HG03378 (cell line): ENCODE data around the gene ZFAND3.

Experiments used
- ATAC-seq: cut with Tn5 transposase; IDR thresholded peaks from one replicate; pipeline ENCODE4 v1.9.1; 2021; ENCODE audit warnings: mild to moderate bottlenecking, moderate library complexity; ENCODE audit not compliant: unreplicated experiment

The ZFAND3 gene

DNA sequence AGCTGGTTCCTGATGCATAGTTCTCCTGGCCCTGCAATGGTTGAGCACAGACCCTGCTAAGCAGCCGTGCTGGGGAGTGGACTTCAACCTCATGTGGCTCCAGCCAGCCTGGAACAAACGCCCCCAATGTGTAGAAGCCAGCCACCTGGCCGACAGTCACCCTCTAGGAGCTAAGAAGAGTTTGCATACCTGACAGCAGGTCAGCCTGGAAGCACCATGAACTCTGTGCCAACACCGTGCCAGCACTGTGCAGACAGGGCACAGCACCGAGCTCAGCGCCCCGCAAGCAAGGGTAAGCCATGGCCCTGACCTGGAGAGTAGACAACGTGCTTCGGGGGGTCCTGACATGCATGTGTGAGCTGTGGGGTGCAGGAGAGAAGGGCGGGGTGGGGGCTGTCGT, 356.3 kb downstream of the ZFAND3 start:
- no peak for ATAC-seq

DNA sequence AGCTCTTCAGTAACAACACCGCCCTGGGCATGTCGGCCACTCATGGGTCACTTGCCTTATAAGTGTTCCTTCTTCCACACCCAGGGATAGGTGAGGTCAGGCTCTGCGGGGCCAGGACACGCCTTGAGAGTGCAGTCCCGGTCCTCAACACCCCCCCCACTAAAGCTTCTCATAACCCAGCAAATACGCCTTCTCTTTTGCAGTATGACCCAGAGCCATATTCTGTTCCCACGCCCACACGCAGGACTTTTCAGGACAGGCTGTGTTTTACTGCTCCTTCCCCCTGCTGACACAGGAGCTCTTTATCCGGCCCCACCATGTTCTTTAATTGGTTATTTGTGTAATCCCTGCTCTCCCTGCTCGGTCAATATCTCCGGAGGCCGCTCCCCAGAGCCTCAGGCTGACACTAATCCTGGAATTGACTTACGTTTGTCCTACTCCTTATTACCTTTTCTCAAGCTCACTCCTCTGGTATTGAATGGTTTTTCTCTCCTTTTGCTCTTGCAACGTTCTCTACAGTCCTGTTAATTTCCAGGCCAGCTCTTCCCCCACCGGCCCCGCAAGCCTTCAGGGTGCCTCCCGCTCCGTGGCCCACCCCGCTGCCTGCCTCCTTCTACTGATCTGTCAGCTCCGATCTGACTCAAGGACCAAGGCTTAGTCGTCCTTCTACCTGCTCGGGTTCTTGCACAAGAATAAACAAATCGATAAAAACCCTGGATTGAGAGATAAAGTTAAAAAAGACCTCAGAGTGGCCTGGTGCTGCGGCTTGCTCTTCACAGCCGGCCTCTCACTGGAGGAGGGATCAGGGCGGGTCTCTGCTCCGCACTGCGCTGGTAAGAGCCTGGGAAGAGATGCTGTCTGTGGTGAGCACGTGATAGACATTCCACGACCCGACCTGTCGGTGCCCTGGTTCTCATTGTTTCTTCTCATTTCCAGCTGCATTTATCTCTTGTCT, 357.5 kb downstream of the ZFAND3 start:
- ATAC-seq = no peak

DNA sequence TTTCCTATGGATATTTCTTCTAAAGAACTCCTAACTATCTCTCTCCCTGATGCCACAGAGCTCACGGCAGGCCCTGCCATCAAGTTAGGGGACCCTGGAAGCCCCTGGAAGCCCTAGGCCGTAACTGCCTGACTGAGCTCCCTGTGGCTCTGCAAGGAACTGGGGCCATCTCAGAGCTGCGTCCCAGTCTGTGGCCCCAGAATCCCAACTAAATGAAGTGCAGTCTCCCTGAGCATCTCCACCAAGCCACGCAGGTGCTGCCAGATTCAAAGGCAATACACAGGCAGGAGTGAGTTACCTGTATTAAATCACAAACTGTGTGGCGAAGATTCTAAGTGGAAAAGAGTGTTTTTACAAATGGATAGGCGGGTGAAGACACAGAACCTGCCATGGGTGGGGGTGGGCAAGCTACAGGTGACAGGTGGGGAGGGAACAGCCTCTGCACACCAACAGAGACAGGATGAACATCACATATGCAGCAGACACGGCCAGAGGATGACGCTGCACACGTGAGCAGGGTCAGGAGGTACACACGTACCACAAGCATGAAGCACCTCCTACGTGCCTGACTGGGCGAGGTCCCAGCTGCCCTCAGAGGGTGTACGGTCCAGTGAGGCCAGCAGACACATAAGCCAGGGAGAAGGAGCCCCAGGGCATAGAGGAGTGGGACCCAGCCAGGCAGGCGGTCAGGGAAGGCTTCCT, 358.5 kb downstream of the ZFAND3 start:
- ATAC-seq = no peak

- no peak for ATAC-seq
Observed at GRCh38 chr6:38178584-38178886, 359.0 kb downstream of the ZFAND3 start.

GRCh38 chr6:38179300-38179699, 359.8 kb downstream of the ZFAND3 start:
- ATAC-seq = no peak

DNA sequence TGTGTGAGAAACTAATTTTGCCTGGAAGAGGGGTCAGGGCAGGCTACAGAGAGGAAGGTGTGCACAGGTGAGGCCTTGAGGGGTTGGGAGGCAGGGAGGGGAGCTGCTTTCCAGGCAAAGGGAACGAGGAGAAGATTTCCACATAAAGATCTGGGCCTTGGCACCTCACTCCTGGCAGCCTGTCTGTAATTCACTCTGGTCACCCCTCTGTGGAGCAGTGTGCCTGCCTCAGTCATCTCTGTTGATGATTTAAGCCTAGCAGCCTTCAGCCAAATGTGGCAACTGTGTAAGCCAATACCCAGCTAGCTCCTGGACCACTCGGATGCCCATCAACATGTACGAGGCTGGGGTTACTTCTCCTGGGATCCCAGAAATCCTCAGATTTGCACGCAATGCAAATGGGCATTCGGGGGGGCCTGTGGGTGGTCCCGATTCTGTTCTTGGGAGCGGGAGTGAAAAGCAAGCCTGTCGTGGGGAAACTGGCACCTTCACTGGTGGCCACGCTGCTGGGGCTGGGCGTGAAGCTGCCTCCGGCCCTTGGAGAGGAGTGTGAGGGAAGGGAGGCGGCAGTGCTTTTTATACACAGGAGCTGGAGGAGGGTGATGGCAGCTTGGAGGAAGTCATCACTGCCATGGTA, 360.4 kb downstream of the ZFAND3 start:
- no peak for ATAC-seq

DNA sequence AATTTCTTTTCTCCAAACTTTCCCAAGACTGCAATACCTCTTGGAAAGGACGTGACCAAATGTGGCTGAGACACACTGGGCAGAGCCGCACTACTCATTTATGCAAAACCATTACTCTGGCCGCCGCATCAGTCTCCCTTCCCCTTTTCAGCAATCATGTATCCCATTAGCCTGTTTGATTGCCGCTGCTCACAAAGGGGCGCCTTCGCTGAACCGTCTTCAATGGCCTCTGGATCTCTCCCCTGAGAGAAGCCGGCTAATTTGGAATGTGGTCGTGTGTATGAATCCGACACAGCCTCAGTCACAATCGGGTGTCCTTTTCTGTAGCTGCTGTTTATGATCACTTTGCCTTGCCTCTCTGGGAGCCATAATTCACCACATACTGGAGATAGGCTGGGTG, 361.1 kb downstream of the ZFAND3 start:
- ATAC-seq = no peak

DNA sequence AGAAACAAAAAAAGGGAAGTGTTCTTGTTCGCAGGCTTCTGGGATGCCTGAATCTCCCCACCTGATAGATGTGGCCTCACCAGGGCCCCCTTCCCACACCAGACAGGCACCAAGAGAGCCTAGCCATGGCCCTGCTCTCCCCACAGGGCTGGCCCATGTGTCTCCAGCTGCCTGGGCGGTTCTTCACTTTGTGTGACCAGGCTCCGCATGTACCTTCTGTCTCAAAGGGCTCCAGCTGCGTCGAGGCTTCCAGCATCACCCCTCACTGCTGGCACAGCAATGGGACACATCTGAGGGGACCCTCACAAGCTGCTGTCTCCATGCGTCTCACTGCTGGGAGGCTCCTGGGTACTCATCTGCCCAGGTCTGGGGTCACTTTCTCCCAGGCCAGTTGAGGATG, 362.9 kb downstream of the ZFAND3 start:
- no peak for ATAC-seq

DNA sequence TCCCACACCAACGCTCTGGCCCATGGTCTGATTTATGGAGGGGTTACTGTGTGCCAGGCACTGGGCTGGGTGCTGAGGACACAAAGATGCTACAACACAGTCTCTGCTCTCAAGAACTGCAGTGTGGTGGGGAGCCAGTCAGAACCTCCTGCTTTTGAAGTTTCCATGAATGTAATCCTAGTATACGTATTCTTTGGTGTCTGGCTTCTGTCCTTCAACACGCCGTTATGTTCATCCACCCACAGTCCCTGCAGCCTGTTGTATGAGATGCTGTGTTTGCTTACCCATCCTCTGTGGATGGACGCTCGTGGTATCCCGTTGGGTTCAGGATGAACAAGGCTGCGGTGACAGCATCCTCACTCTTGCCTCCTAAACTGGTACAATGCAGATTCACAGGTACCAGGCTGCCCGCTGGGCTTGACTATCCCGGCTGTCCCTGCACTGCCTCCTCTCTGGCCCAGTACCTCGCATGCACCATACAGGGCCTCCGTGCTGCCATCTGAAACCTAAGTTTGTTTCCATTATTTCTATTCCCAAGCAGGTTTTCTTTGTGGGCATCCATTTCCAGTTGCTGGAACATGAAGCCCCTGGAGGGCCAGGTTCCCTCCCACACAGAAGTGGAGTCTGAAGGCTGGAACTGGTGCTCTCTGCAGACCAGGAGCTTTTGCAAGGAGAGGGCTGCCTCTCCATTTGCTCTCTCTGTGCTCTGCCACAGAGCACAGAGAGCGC, 364.5 kb downstream of the ZFAND3 start:
- no peak for ATAC-seq

GRCh38 chr6:38184585-38185080, 365.1 kb downstream of the ZFAND3 start:
- ATAC-seq = no peak

GRCh38 chr6:38185244-38185643, 365.7 kb downstream of the ZFAND3 start:
- ATAC-seq = no peak

DNA sequence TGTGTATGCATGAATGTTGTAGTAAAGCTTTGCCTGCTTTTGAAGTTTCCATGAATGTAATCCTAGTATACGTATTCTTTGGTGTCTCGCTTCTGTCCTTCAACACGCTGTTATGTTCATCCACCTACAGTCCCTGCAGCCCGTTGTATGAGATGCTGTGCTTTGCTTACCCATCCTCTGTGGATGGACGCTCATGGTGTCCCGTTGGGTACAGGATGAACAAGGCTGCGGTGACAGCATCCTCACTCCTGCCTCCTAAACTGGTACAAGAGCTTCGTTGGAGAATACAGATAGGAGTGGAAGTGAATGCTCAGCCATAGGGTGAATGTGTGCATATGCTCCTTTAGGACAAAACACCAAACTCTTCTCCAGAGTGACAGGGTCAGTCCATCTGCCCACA, 366.2 kb downstream of the ZFAND3 start:
- ATAC-seq = no peak

- ATAC-seq = no peak
Observed at GRCh38 chr6:38187325-38187724, 367.8 kb downstream of the ZFAND3 start.

- no peak for ATAC-seq
Observed at GRCh38 chr6:38187811-38188590, 368.5 kb downstream of the ZFAND3 start.

DNA sequence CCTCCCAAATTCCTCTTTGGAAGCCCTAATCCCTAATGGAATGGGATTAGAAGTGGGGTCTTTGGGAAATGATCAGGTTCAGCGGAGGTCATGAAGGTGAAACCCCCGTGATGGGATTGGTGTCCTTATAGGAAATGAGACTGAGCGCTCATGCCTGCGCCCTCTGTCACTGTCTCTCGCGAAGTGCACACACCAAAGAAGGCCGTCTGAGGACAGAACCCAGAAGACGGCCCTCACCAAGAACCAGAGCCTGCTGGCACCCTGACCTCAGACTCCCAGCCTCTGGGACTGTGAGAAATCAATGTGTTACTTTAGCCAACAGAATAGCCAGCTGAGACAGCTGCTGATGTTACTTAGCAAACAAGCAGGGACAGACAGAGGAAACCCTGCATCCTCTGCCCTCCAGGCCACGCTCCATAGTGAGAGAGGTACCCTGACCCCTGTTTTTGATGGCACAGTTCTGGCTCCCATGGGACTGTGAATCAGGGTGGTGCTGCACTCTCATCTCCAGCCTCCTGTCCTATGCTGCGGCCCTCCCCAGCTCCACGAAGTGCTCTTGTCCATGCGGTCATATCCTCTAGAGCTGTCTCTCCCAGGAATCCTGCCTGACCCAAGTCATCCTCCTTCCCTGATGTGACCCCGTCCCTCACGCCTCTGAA, 369.3 kb downstream of the ZFAND3 start:
- no peak for ATAC-seq

GRCh38 chr6:38191418-38191817, 371.9 kb downstream of the ZFAND3 start:
- no peak for ATAC-seq

GRCh38 chr6:38192011-38192410, 372.5 kb downstream of the ZFAND3 start:
- ATAC-seq = no peak

DNA sequence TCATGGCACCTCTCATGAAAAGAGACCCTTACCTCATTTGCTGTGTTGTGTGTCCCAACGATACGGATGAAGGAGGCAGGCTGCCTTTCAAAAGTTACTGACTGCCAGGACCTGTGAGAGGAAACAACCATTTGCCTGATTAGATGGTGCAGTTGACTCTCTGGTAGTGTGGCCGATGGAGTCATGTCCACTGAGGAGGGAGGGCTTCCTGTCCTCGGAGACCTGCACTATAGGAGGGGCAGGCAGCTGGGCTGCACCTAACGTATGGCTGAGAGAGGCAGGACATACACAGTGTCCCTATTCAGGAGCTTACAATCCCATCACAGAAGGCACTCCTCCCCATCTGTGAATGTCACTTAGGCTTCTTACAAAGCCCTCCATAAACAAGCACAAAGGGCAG, 373.0 kb downstream of the ZFAND3 start:
- ATAC-seq = no peak

- ATAC-seq = no peak
Observed at GRCh38 chr6:38193051-38193450, 373.5 kb downstream of the ZFAND3 start.
